SU-DHL-6 (cell line): ENCODE data around the gene SAFB.

ENCODE experiments used
- CTCF ChIP-seq: fragments of 200-600 bp; sonication (generic); IDR thresholded peaks from one replicate; pipeline ENCODE4 v1.5.1; 2017; ENCODE audit warnings: antibody characterized with exemption, mild to moderate bottlenecking, low read length, moderate library complexity; ENCODE audit not compliant: insufficient read depth, poor library complexity, severe bottlenecking
- EZH2phosphoT487 ChIP-seq: fragments of 200-600 bp; sonication (generic), shearing (Covaris generic); conservative IDR thresholded peaks from 2 replicates; pipeline ENCODE4 v1.6.1; 2018; ENCODE audit warnings: mild to moderate bottlenecking, antibody characterized with exemption, low read length, moderate library complexity, mixed read lengths

GRCh38 chr19:5676772-5677105 is 53.9 kb downstream of the SAFB start:
- no peak for TF ChIP-seq CTCF
- TF ChIP-seq EZH2phosphoT487: no peak
